Vagina (tissue), 2 donors: Measurements from ENCODE around the gene PARM1.

Source experiments
- POLR2A ChIP-seq, 2 donors: fragments of 450-650 bp; IDR thresholded peaks; one replicate each; pipeline ENCODE4 v1.6.1; 2017; ENCODE audit warnings: antibody characterized with exemption in 2 of 2, mild to moderate bottlenecking in 2 of 2, moderate library complexity in 2 of 2
- POLR2AphosphoS5 ChIP-seq, 2 donors: sonication (generic); formaldehyde crosslinking; IDR thresholded peaks; one replicate each; pipeline ENCODE4 v1.9.0; 2017; ENCODE audit warnings: antibody characterized with exemption in 2 of 2, mild to moderate bottlenecking in 2 of 2, low read depth in 1 of 2; ENCODE audit not compliant: insufficient read depth in 1 of 2
- TF ChIP-seq, protein P1 (sequence below), 3 experiments: fragments of 450-650 bp in 2 of 3; fragments of 200-600 bp in 1 of 3; sonication (generic) in 1 of 3; IDR thresholded peaks; one replicate each; pipeline ENCODE4 v1.5.1; 2017 to 2019; ENCODE audit warnings: antibody characterized with exemption in 3 of 3, mild to moderate bottlenecking in 2 of 3, moderate library complexity in 2 of 3

GRCh38 chr4:75089206-75089605 lies 156.3 kb downstream of the PARM1 start:
- TF ChIP-seq POLR2AphosphoS5 (IDR thresholded peaks at IDR 0.05; ENCODE audit: insufficient read depth in 1 of 2, low read depth in 1 of 2) (no peak), POLR2A (IDR thresholded peaks at IDR 0.05) (no peak)
- TF ChIP-seq, protein P1, sequence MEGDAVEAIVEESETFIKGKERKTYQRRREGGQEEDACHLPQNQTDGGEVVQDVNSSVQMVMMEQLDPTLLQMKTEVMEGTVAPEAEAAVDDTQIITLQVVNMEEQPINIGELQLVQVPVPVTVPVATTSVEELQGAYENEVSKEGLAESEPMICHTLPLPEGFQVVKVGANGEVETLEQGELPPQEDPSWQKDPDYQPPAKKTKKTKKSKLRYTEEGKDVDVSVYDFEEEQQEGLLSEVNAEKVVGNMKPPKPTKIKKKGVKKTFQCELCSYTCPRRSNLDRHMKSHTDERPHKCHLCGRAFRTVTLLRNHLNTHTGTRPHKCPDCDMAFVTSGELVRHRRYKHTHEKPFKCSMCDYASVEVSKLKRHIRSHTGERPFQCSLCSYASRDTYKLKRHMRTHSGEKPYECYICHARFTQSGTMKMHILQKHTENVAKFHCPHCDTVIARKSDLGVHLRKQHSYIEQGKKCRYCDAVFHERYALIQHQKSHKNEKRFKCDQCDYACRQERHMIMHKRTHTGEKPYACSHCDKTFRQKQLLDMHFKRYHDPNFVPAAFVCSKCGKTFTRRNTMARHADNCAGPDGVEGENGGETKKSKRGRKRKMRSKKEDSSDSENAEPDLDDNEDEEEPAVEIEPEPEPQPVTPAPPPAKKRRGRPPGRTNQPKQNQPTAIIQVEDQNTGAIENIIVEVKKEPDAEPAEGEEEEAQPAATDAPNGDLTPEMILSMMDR (IDR thresholded peaks at IDR 0.05) = no peak
